OCI-LY7 (cell line): ENCODE results near the gene PRKX.

Experiments used
- EZH2phosphoT487 ChIP-seq: fragments of 200-600 bp; sonication (generic); IDR thresholded peaks from 2 replicates; pipeline ENCODE4 v1.6.1; 2018; ENCODE audit warnings: low read depth, borderline replicate concordance, mild to moderate bottlenecking, mixed run types, antibody characterized with exemption, low read length, moderate library complexity, mixed read lengths
- TF ChIP-seq, protein P1 (sequence below): fragments of 200-600 bp; sonication (generic); conservative IDR thresholded peaks from 2 replicates; pipeline ENCODE4 v1.5.1; 2014; ENCODE audit warnings: mild to moderate bottlenecking, antibody characterized with exemption, low read length, moderate library complexity, mixed read lengths

DNA sequence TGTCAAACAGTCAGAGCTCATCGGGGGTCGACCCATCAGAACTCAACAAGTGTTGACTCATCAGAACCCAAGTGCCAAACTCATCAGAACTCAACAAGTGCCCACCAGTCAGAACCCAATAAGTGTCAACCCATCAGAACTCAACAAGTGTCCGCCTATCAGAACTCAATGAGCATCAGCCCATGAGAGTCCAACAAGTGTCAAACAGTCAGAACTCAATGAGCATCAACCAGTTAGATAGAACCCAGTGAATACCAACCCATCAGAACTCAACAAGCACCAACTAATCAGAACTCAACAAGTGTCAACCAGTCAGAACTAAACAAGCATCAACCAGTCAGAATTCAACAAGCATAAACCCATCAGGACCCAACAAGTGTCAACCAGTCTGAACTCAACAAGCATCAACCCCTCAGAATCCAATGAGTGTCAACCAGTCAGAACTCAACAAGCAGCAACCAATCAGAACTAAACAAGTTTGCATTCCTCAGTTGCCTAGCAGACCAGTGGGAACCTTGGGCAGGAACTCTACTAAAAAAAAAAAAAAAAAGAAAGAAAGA, 115.3 kb downstream of the PRKX start:
- TF ChIP-seq, protein P1, sequence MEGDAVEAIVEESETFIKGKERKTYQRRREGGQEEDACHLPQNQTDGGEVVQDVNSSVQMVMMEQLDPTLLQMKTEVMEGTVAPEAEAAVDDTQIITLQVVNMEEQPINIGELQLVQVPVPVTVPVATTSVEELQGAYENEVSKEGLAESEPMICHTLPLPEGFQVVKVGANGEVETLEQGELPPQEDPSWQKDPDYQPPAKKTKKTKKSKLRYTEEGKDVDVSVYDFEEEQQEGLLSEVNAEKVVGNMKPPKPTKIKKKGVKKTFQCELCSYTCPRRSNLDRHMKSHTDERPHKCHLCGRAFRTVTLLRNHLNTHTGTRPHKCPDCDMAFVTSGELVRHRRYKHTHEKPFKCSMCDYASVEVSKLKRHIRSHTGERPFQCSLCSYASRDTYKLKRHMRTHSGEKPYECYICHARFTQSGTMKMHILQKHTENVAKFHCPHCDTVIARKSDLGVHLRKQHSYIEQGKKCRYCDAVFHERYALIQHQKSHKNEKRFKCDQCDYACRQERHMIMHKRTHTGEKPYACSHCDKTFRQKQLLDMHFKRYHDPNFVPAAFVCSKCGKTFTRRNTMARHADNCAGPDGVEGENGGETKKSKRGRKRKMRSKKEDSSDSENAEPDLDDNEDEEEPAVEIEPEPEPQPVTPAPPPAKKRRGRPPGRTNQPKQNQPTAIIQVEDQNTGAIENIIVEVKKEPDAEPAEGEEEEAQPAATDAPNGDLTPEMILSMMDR = no peak
- no peak for TF ChIP-seq EZH2phosphoT487
